ENCODE results near the gene CDC37L1.

Gene CDC37L1

GRCh38 chr9:4714266-4715016 lies 35.1 kb downstream of the CDC37L1 start:
- intact Hi-C loops (cut with DNase I; ENCODE audit: low total_unique reads), result no loop called here
- no peak for DNase-seq
- no peaks in the 10 kb centered on the region for H3K9me3 ChIP-seq
- no peaks in the 10 kb centered on the region for H3K4me1 ChIP-seq
- H3K27me3 ChIP-seq, result no peaks in the 10 kb centered on the region
- H3K4me3 ChIP-seq, result no peak overlapping the region
- TF ChIP-seq, protein P1, sequence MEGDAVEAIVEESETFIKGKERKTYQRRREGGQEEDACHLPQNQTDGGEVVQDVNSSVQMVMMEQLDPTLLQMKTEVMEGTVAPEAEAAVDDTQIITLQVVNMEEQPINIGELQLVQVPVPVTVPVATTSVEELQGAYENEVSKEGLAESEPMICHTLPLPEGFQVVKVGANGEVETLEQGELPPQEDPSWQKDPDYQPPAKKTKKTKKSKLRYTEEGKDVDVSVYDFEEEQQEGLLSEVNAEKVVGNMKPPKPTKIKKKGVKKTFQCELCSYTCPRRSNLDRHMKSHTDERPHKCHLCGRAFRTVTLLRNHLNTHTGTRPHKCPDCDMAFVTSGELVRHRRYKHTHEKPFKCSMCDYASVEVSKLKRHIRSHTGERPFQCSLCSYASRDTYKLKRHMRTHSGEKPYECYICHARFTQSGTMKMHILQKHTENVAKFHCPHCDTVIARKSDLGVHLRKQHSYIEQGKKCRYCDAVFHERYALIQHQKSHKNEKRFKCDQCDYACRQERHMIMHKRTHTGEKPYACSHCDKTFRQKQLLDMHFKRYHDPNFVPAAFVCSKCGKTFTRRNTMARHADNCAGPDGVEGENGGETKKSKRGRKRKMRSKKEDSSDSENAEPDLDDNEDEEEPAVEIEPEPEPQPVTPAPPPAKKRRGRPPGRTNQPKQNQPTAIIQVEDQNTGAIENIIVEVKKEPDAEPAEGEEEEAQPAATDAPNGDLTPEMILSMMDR (IDR thresholded peaks at IDR 0.05), result no peak
- H3K27ac ChIP-seq, result no peak overlapping the region
- H3K36me3 ChIP-seq, result peaks cover 26 to 69% (median 53%) of the 10 kb centered on the region in 3 donors

GRCh38 chr9:4716163-4716562 lies 36.8 kb downstream of the CDC37L1 start:
- intact Hi-C loops (cut with DNase I; ENCODE audit: low total_unique reads), result no loop called here
- Histone ChIP-seq H3K4me1 (no peaks in the 10 kb centered on the region), H3K27me3 (no peaks in the 10 kb centered on the region), H3K36me3 (peaks cover 19 to 71% (median 55%) of the 10 kb centered on the region in 3 donors), H3K4me3 (no peak overlapping the region), H3K27ac (no peak overlapping the region), H3K9me3 (no peaks in the 10 kb centered on the region)
- DNase-seq, result no peak
- TF ChIP-seq, protein P1 (IDR thresholded peaks at IDR 0.05), result no peak

GRCh38 chr9:4717815-4718214 lies 38.4 kb downstream of the CDC37L1 start:
- Histone ChIP-seq H3K9me3 (no peaks in the 10 kb centered on the region), H3K27me3 (no peaks in the 10 kb centered on the region), H3K36me3 (peaks cover 19 to 74% (median 58%) of the 10 kb centered on the region in 3 donors), H3K4me3 (no peak overlapping the region), H3K4me1 (no peaks in the 10 kb centered on the region), H3K27ac (no peak overlapping the region)
- TF ChIP-seq, protein P1 (IDR thresholded peaks at IDR 0.05), result no peak
- intact Hi-C loops (cut with DNase I; ENCODE audit: low total_unique reads), result no loop called here
- no peak for DNase-seq

GRCh38 chr9:4718911-4719310 lies 39.5 kb downstream of the CDC37L1 start:
- TF ChIP-seq, protein P1 (IDR thresholded peaks at IDR 0.05), result no peak
- no peak for DNase-seq
- Histone ChIP-seq H3K27ac (no peak overlapping the region), H3K27me3 (no peaks in the 10 kb centered on the region), H3K4me1 (no peaks in the 10 kb centered on the region), H3K4me3 (no peak overlapping the region), H3K9me3 (no peaks in the 10 kb centered on the region), H3K36me3 (peaks cover 19 to 69% (median 57%) of the 10 kb centered on the region in 3 donors)
- intact Hi-C loops (cut with DNase I; ENCODE audit: low total_unique reads), result no loop called here

- no peaks in the 10 kb centered on the region for H3K9me3 ChIP-seq
- no peak overlapping the region for H3K27ac ChIP-seq
- no peaks in the 10 kb centered on the region for H3K27me3 ChIP-seq
- intact Hi-C loops (cut with DNase I; ENCODE audit: low total_unique reads), result no loop called here
- peaks cover 15 to 56% (median 38%) of the 10 kb centered on the region in 3 donors for H3K36me3 ChIP-seq
- H3K4me1 ChIP-seq, result no peaks in the 10 kb centered on the region
- H3K4me3 ChIP-seq, result no peak overlapping the region
- TF ChIP-seq, protein P1 (IDR thresholded peaks at IDR 0.05), result no peak
- DNase-seq, result no peak
Observed at GRCh38 chr9:4721736-4722135, 42.4 kb downstream of the CDC37L1 start.

Measured in tibial artery (tissue), 4 donors.